Liver (tissue), 3 donors: ENCODE measurements around the gene SFXN5.

ENCODE experiments used
- CTCF ChIP-seq: fragments of 150-350 bp; IDR thresholded peaks from 2 replicates; pipeline ENCODE4 v1.5.1; 2017; ENCODE audit warnings: improper control_type of control experiment, low read depth, low read length; ENCODE audit not compliant: missing input control
- HNF4A ChIP-seq, 2 donors: conservative IDR thresholded peaks; 2 replicates each; pipeline ENCODE4 v1.6.1; 2016; ENCODE audit warnings: antibody characterized with exemption in 2 of 2, mild to moderate bottlenecking in 2 of 2
- HNF4G ChIP-seq: IDR thresholded peaks from 2 replicates; pipeline ENCODE4 v1.6.1; 2016; ENCODE audit warnings: antibody characterized with exemption
- JUND ChIP-seq, 2 donors: IDR thresholded peaks; 2 replicates each; pipeline ENCODE4 v1.6.1; 2016; ENCODE audit warnings: antibody characterized with exemption in 2 of 2
- RAD21 ChIP-seq, 2 donors: IDR thresholded peaks; 2 replicates each; pipeline ENCODE4 v1.6.1; 2016; ENCODE audit warnings: antibody characterized with exemption in 2 of 2, mild to moderate bottlenecking in 2 of 2
- RXRA ChIP-seq, 2 donors: IDR thresholded peaks; 2 replicates each; pipeline ENCODE4 v1.6.1; 2017 to 2018; ENCODE audit warnings: antibody characterized with exemption in 2 of 2, mild to moderate bottlenecking in 1 of 2
- ZBTB33 ChIP-seq: IDR thresholded peaks from 2 replicates; pipeline ENCODE4 v1.6.1; 2016; ENCODE audit warnings: antibody characterized with exemption
- donor health status: healthy.
- donor health status: healthy.

GRCh38 chr2:72895759-72896281 is 175.7 kb downstream of the SFXN5 start:
- TF ChIP-seq CTCF (no peak), HNF4G (no peak), ZBTB33 (no peak), JUND (IDR thresholded peaks at IDR 0.05) (no peak), RXRA (IDR thresholded peaks at IDR 0.05) (no peak), HNF4A (conservative IDR thresholded peaks at IDR 0.05) (no peak), RAD21 (IDR thresholded peaks at IDR 0.05) (no peak)
